T-helper 1 cell treated with Interleukin-12 subunit alpha and Interleukin-12 subunit beta and Interleukin-4 antibody, amounts not matched to agents 30 ng/mL and 1 ng/mL, for 36 hours (primary cell): ENCODE measurements around the gene NSD1. TPM values are rescaled to one million over a fixed set of nuclear protein-coding genes. Genes with fewer than 3 reads are reported as not detected.

Experiments used
- intact Hi-C: fragments of 100-400 bp; cut with micrococcal nuclease; formaldehyde crosslinking; loops from one replicate; pipeline ENCODE4 v1.15.1; 2024
- total RNA-seq: library from RNA; stranded (reverse); gene quantifications from 2 replicates; pipeline ENCODE4 v1.2.3, GENCODE V29; 2022

The NSD1 gene
- total RNA-seq, 1 donor from 2014 or later, result 116 TPM

DNA sequence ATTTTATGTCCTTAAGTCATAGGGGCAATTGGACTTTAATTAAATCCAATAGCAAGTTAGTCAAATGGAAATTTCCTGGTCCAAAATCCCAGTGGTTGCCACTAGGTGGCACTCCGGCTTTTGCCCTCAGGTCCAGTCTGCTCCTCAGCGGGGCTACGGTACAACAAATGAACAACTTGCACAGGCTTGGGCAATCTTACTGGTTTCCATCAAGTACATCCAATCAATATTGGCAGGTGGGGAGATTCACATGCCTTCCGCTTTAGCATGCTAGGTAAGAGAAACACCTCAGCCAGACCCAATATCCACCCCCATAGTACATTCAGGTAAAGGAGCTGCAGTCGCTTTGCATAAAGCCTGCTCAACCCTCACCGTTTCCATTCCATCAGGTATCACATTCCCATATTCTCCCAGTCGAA is 184.4 kb downstream of the NSD1 start:
- intact Hi-C loops, result loop anchor here (1.0 kb wide), 4 partner anchors 64 to 182 kb away; no protein-coding TSS in a partner anchor

DNA sequence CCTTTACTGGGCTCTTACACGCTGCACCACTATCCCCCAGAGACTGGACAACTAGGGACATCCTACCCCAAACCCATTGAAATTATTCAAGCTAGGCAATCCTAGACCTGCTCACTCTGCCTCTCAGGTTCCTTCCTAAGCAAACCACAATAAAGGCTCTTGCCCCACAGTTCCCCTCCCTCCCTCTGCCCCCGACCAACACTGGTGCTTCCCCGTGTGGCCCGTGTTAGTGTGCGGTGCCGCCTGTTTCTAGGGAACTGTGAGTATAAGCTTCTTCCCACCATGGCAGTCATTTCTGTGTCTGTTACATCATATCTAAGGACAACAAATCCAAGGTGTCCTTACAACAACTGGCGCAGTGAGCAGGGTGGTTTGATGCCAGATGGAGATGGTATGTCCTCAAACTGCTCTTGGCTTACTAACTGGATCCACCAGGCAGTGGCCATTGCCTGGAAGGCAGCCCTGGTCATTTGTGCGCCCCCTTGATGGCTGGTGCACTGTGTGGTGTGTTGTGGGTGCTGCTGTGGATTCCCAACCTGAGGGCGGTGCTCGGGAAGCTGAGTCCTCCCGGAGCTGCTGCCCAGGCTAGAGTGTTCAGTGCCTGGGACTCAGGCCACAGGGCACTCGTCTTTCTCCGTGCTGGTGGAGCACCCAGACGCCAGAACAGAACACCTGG is 186.5 kb downstream of the NSD1 start:
- intact Hi-C loops, result no loop called here

DNA sequence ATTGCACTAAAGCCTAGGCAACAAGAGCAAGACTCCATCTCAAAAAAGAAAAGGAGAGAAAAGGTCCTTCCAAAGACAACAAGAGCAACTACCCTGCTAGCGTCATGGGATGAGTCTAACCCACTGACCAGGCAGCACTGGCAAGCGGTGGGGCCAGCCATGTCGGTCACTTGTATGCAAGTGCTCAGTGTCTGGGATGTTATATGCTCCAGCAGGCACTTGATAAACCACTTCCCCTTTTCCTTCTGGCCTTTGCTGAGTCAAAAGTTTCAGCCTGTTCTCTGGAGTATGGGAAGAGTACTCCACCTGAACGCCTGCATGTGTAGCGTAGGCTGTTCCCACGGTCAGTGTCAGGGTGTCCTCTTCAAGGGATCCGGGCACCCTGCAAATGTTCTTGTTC is 187.3 kb downstream of the NSD1 start:
- intact Hi-C loops, result no loop called here

DNA sequence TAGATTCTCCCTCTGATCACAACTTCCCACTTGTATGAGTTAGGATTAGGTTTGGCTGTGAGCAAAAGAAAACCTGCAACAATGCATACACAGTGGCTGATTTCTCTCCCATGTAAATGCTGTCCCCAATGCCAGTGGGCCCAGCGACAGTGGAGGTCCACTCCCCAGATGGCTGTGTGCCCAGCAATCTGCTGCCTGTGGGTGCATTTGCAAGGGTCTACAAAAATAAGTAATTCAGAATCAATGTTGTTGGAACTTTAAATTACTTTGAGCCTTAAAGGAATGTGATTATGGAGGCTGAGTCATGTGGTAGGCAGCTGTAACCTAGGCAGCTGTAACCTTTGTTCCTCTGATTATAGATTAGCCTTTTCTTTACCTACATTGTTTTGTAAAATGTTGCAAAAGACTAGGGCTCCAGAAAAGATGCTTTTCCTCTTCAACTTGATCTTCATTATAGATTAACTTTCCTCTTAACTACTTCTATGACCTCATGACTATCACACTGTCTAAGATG is 192.4 kb downstream of the NSD1 start:
- intact Hi-C loops, result no loop called here

DNA sequence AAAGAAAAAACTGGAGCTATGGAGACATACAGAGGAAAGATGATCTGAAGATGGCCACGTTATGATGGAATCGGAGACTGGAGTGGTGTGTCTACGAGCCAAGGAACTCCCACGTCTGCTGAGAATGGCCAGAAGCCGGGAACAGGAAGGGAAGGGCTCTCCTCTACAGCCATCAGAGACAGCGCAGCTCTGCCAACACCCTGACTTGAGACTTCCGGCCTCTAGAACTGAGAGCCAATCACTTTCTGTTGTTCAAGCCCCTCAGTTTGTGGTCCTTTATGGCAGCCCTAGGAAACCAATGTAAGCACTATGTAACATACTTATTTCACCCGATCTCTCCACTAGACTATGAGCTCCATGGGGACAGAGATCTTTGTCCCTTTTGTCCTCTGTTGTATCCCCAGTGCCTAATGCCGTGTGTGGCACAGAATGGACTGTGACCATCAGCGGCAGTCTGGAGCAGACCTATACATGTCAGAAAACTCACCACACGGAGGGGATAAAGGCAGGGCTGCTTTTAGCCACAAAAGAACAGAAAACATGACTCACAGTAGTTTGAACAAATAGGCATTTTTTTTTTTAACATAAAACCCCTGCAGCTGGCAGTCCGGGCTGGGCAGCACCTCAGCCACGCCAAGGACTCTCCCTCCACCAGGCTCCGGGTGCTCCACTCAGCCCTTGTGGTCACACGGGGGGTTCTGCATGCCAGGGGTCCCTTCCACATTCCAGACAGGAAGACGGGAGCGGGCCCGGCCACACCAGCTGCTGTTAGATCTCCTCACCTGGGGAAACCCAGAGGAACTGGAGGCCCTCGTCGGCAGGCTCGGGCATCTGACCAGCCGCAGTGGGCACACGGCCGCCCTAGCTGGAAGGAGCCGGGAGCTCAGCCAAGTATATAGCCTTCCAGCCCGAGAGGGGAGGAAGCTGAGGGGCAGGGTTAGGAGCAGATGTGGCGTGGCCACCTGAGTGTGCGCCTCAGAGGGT is 194.3 kb downstream of the NSD1 start:
- intact Hi-C loops, result no loop called here

DNA sequence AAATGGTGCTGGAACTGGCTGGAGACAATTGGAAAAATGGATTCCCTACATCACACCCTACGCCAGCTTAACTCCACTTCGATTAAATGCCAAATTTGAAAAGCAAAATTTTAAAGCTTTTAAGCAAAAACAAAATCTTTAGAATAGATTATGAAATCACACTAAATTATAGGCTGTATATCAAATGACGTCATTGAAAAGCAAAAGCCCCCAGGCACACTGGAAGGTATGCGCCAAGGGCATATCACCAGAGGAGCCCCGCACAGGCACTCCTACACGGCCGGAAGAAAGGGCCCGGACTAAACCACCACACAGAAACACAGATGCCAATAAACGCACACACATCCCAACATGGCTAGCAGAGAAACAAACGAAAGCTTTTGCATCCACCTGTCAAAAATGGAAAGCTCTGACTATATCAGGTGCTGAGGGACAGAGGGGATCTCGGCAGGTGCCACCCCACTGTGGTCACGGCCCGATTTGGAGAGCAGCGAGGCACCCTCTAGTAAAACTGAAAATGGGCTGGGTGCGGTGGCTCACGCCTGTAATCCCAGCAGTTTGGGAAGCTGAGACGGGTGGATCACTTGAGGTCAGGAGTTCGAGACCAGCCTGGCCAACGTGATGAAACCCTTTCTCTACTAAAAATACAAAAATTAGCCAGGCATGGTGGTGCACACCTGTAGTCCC is 195.1 kb downstream of the NSD1 start:
- intact Hi-C loops, result no loop called here

DNA sequence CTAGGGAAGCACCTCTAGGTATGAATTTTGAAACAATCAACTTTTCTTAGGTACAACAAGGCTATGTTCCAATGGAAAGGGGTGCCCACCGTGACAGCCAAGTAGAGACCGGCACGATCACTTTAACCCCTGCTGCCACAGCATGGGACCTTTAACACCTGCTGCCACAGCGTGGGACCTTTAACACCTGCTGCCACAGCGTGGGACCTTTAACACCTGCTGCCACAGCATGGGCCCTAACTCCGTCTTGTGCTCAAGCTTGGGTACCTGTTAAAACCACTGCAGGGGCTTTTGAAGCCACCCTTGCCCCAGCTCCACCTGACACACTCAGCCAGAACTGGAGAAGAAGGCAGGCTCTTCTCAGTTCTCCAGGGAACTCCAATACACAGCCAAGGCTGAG is 196.3 kb downstream of the NSD1 start:
- intact Hi-C loops, result no loop called here

DNA sequence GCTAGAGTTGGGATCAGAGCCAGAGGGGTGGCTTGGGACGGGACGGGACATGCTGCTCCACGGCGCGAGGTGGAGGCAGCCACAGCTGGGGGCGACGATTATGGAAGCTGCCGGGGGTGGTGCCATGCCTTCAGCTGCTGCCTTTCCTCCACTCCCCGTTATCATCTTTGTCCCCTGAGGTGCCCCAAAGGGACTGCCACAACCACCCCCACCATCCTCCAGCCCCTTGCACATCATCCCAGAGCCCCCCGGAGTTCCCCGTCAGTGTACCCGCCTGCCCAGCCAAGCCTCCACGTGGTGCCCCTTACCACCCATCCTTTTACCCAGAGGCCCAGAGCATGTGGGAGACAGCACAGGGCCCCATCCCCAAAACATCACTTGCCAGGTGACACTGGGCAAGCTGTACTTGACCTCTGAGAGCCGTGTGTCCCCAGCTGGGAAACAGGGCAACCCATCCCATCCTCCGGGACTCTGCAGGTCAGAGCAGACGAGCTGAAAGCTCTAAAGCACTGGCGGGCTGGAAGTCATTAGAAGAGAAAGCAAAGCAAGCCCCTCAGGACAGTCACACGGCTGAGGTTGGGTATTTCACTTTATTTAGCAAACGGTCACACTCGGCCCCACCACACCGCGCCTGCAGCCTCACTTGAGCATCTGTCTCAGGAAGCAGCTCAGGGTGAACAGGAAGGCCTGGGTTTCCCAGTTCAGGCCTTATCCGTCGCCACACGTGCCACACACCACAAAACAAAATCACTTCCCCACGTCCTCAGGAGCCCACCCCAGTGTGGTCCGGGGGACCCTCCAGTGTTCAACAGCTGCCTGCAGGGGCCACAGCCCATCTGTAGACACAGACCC is 197.6 kb downstream of the NSD1 start:
- intact Hi-C loops, result no loop called here

DNA sequence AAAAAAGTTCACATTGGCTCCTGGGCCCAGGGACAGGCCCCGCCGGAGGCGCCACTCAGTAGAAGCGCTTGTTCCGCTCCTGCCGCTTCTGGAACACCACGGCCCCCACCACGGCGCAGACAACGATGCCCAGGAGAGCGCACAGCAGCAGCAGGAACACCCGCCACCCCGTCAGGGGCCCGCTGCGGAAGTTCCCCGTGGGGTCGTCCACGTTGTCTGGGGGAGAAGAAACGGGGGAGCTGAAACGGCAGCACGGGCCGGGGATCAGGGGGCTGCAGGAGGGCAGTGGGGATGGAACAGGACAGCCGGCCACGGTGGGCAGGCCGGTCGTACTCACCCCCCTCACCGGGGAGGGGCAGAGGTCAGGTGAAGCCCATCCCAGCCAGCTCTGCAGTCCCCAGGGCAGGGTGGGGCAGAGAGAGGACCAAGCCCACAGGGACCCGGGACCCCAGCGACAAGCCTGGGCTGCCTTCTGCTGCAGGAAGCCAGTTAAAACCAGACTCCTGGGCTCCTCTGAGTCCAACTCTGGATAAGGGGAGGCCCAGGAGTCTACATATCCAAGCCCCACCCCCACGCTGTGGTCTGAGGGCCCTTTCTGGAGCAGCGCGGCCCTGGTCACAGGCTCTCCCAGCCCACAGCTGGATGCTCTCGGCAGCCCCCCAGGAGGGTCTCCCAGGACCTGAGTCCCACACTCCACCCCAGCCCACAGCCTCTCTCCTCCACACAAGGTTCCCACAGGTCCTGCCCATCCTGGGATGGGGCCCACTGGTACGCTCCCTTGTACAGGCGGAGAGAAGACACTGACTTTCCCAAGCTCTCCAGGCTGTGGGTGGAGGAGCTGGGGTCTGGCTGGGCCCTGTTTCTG is 198.7 kb downstream of the NSD1 start:
- intact Hi-C loops, result no loop called here

DNA sequence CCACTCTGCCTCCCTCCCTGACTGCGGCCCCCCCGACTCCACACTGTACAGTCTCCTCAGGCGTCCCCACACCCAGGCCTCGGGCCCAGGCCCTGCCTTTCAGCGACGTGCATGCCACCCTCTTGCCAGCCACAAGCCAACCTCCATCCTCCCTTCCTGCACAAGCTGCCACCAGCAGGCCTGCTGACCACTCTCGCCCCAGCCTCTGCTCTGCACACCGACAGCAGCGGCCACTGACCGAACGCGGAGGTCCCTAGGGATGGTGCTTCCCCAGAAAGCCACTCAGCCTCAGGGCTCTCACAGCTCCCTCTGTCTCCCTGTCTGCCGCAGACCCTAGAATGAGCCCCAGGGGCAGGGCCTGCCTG is 199.3 kb downstream of the NSD1 start:
- intact Hi-C loops, result no loop called here

DNA sequence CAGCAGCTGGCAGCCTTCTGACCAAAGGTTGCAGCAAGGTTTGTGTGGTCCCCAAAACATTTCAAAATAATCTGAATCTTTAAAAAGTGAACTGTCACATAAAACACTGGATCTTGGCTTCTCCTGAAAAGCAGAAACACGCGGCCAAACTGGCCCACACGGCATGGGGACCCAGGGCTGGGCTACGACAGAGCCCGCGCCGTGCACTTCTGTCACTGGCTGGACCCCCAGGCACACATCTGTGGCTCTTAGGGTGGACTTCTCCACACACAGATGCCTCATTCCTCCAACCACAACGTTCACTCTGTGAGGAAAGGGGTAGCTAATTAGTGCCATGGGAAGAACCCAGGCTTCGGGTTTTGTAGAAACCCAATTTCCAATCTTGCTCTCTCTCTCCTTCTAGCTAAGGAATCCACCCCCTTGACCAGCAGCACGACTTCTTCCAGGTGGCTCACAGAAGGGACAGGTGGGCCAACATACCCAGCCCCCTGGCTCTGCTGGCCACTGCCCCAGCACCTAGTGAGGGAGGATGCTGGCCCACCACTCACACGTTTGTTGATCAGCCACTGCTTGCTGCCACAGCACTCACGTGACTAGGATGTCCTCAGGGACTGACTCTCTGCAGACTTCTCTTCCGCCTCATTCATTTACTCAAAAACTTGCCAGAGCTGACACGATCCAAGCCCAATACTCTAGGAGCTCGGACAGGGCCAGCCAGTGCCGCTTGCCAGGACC is 200.0 kb downstream of the NSD1 start:
- intact Hi-C loops, result no loop called here

DNA sequence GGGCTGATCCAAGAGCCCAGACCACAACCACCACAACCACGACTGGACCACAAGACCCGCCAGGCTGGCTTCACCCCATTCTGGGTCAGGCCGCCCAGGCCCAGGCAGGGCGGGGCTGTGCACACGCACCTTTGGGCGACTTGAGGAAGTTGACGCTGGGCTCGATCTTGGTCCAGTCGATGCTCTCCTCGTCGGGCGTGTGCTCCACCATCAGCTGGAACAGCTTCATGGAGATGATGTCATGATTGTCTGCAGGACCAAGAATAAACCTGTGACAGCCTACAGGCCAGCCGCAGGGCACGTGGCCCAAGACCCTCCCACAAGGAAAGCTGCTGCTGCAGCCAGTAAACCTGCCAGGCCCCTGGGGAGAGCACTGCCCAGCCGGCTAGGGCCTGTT is 200.6 kb downstream of the NSD1 start:
- intact Hi-C loops, result no loop called here

DNA sequence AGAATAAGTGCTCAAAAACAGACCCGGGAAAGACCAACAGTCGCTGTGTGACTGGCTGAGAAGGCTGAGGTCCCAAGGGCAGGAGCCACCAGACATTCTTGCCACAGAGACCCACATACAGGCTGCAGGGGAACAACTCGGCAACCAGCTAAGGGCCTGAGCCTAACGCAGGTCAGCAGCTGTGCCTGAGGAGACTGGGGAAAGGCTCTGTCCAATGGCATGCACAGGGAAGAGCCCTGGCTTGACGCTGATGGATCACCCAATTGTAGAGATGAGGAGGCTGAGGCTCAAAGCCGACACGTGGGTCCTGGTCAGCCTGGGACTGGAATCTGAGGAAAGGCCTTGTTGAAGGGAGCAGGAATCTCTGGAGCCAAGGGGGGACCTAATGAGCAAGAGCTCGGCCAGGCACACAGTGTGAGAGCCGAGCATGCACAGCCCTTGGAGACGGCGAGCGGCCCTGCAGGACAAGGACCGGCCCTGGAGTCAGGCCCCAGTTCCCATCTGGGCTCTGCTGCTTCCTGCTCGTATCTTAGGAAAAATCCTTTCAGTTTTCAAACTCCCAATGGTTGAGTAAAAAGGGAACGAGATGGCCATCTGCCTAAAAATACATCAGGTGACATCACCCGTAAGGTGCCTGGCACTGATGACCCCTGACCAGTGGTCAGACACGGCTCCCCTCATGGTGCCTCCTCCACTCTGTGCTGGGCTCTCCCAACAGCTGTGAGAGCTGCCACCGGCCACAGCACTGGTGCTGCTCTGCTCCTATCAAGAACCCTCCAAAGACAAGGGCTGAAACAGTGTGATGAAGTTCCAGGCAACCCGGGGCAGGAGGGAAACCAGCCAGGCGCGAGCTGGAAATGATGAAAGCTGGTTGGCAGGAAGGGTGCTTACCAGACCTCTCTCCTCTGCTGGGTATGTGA is 201.5 kb downstream of the NSD1 start:
- intact Hi-C loops, result no loop called here

DNA sequence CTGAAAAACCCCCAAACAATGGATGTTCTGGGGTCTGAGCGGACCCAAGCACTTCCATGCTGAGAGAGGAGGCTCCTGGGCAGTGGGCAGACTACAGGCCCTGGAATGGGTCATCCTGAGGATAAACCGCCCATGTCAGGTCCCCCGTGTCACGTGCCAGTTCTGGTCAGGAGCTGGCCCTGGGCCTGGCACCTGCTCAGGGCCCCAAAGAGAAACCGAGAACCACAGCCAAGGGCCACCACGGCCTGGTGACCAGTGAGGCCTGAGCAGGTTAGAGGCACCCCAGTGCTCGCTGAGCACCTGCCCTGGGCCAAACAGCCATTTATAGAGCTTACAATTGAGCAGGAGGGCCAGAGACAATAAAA is 202.1 kb downstream of the NSD1 start:
- intact Hi-C loops, result no loop called here

DNA sequence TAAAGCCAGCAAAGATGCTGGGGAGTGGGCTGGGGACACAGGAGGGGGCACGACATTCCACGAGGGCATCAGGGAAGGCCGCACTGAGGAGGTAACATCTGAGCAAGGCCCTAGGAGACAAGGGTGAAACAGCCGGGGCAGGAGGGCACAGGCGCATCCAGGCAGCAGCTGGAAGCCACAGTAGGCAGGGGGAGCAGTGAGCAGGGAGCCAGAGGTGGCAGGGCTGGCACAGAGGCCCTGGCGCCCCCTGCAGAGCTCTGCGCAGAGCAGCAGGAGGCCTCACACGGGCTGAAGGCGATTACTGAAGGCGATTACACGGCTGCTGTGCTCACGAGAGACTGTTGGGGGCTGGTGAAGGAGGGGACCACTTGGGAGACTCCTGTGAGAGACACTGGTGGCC is 202.5 kb downstream of the NSD1 start:
- intact Hi-C loops, result no loop called here

DNA sequence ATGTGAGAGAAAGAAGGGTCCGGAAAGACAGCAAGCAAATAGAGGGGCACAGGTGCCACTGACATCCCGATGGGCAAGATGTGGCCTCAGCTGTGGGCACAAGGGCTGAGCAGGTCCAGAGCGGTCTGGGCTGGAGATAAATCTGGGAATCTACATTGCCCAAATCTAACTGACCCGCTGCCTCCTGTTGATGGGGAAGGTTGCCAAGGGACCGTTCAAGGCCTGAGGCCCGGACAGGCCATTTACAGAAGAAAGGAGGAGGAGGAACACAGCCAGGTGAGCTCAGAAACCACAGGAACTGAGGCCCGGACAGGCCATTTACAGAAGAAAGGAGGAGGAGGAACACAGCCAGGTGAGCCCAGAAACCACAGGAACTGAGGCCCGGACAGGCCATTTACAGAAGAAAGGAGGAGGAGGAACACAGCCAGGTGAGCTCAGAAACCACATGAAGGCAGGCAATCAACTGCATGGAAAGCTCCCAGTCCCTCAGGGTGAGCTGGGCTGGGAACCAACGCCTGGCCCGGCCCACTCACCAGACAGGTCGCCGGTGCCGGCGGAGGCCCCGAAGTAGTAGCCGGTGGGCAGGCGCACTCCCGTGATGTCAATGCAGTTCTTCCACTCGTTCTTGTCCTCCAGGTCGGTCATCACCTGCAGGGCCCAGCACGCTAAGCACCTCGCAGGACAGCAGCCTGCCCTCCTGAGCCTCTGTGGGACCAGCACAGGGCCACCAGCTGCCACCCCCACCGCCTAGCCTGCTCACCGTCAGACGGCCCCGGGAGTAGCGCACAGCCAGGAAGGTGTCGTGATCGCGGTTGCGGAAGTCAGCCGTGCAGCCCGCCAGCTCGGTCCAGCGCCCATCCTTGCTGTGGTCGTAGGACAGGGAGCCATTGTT is 203.3 kb downstream of the NSD1 start:
- intact Hi-C loops, result no loop called here
